Measurements from ENCODE around the gene OBP2A. TPM values are rescaled to one million over a fixed set of nuclear protein-coding genes. Genes with fewer than 3 reads are reported as not detected.
"Not testable (repeated sequence)": the region's sequence is repeated elsewhere in the genome, so short reads cannot be mapped to it uniquely, and the experiment has no call there.

OBP2A gene
- total RNA-seq, 1 experiment from 2014 or later: not detected

DNA sequence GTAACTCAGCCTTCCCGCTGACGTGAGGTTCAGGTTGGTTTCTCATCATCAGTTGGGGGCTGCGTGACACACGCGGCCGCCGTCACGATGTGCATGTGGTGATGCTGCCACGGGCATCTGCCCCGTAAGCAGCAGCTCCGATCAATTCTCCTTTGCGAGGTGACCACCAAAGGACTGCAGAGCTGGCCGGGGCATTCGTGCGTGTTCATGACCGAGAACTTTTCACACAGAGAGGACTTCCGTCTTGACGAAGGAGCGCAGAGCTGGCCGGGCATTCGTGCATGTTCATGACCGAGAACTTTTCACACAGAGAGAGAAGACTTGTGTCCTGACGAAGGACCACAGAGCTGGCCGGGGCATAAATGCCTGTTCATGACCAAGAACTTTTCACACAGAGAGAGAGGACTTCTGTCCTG is 28.5 kb upstream of the OBP2A start:
- H3K27me3 ChIP-seq (ENCODE audit: control insufficient read depth, insufficient read depth, low read length): no peaks in the 10 kb centered on the region
- no peaks in the 10 kb centered on the region for H3K36me3 ChIP-seq (replicated peaks; ENCODE audit: control insufficient read depth, insufficient read depth, low read length)
- H3K4me3 ChIP-seq (ENCODE audit: insufficient read depth, low read depth, low read length): no peak overlapping the region
- DNase-seq: no peak

- H3K36me3 ChIP-seq (replicated peaks; ENCODE audit: control insufficient read depth, insufficient read depth, low read length): no peaks in the 10 kb centered on the region
- H3K4me3 ChIP-seq (ENCODE audit: insufficient read depth, low read depth, low read length): no peak overlapping the region
- DNase-seq: no peak
- no peaks in the 10 kb centered on the region for H3K27me3 ChIP-seq (ENCODE audit: control insufficient read depth, insufficient read depth, low read length)
Measured at GRCh38 chr9:135519179-135519971, 26.6 kb upstream of the OBP2A start.

DNA sequence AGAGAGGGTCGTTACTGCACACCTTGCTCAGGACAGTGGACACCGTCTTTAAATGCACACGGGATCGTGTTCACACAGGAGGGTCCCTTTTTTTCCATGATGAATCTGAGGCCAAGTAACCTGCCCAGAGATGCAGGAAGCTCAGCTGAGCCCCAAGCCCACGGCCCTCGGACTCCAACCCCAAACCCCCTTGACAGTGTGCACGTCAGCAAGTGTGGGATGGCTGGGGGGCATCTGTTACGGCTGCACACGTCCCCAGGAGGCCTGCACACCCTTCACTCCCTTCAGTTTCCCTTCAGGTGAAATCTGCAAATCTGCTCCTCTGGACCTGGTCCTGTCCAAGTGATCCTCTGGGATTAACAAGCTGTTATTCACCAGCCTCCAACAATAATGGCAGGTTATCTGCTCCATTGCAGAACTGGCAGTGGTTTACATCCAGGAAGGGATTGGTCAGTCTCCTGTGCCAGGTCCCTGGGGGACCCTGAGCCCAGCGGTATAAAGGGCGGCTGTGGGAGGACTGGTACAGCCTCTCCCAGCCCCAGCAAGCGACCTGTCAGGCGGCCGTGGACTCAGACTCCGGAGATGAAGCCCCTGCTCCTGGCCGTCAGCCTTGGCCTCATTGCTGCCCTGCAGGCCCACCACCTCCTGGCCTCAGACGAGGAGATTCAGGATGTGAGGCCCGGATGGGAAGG is 24.9 kb upstream of the OBP2A start, which contains the start of gene LCN1:
LCN1 (plus strand) TSS at position 525 of the 692 bp plus-strand sequence; CDS start at position 583, 58 bp downstream.
- no peak for DNase-seq
- Histone ChIP-seq H3K36me3 (replicated peaks; ENCODE audit: control insufficient read depth, insufficient read depth, low read length) (no peaks in the 10 kb centered on the region), H3K27me3 (ENCODE audit: control insufficient read depth, insufficient read depth, low read length) (no peaks in the 10 kb centered on the region), H3K4me3 (ENCODE audit: insufficient read depth, low read depth, low read length) (no peak within 1 kb of the TSS)

GRCh38 chr9:135521608-135522095 is 24.3 kb upstream of the OBP2A start:
- no peaks in the 10 kb centered on the region for H3K27me3 ChIP-seq (ENCODE audit: control insufficient read depth, insufficient read depth, low read length)
- H3K36me3 ChIP-seq (replicated peaks; ENCODE audit: control insufficient read depth, insufficient read depth, low read length): no peaks in the 10 kb centered on the region
- no peak for DNase-seq
- no peak overlapping the region for H3K4me3 ChIP-seq (ENCODE audit: insufficient read depth, low read depth, low read length)

GRCh38 chr9:135522137-135522877 is 23.6 kb upstream of the OBP2A start:
- no peak for DNase-seq
- Histone ChIP-seq H3K36me3 (replicated peaks; ENCODE audit: control insufficient read depth, insufficient read depth, low read length) (no peaks in the 10 kb centered on the region), H3K4me3 (ENCODE audit: insufficient read depth, low read depth, low read length) (no peak overlapping the region), H3K27me3 (ENCODE audit: control insufficient read depth, insufficient read depth, low read length) (no peaks in the 10 kb centered on the region)

DNA sequence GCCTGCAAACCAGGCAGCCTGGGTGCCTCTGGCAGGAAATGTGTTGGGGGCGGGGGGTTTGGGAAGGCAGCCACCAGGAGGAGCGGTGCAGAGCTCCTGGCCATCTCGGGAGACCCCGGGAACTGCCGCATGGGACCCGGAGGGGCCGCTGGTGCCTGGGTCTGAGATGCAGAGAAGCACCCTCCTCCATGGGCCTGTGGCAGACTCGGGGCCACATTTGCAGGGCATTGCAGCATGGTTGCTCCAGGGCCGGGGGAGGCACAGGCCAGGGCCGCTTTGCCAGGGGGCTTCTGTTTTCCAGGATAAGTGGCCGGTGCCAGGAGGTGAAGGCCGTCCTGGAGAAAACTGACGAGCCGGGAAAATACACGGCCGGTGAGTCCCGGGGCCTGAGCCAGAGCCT is 23.0 kb upstream of the OBP2A start:
- no peaks in the 10 kb centered on the region for H3K27me3 ChIP-seq (ENCODE audit: control insufficient read depth, insufficient read depth, low read length)
- no peaks in the 10 kb centered on the region for H3K36me3 ChIP-seq (replicated peaks; ENCODE audit: control insufficient read depth, insufficient read depth, low read length)
- H3K4me3 ChIP-seq (ENCODE audit: insufficient read depth, low read depth, low read length): no peak overlapping the region
- peak; percentile 78 for DNase-seq

DNA sequence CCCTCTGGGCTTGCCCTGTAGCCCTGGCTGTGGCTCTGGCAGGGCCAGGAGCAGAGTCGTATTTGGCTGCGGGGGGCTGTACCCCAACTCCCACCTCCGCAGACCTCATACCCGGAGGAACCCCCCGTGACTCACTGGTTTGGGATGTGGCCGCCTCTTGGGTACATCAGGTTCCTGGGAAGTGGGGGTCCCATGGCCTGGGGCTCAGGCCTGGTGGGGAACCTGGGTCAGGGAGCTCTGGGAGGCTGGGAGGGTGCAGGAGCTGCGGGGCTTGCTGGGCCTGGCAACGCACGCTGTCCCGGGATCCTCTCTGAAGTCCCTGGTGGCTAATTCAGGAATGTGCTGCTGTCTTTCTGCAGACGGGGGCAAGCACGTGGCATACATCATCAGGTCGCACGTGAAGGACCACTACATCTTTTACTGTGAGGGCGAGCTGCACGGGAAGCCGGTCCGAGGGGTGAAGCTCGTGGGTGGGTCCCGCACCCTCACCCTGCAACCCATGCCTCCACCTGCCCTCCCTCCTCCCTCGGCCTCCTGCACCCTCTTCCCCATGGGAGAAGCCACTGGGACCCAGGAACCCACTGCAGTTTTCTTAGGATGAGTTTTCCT is 22.3 kb upstream of the OBP2A start:
- no peak overlapping the region for H3K4me3 ChIP-seq (ENCODE audit: insufficient read depth, low read depth, low read length)
- peak; percentile 69 for DNase-seq
- no peaks in the 10 kb centered on the region for H3K36me3 ChIP-seq (replicated peaks; ENCODE audit: control insufficient read depth, insufficient read depth, low read length)
- no peaks in the 10 kb centered on the region for H3K27me3 ChIP-seq (ENCODE audit: control insufficient read depth, insufficient read depth, low read length)

DNA sequence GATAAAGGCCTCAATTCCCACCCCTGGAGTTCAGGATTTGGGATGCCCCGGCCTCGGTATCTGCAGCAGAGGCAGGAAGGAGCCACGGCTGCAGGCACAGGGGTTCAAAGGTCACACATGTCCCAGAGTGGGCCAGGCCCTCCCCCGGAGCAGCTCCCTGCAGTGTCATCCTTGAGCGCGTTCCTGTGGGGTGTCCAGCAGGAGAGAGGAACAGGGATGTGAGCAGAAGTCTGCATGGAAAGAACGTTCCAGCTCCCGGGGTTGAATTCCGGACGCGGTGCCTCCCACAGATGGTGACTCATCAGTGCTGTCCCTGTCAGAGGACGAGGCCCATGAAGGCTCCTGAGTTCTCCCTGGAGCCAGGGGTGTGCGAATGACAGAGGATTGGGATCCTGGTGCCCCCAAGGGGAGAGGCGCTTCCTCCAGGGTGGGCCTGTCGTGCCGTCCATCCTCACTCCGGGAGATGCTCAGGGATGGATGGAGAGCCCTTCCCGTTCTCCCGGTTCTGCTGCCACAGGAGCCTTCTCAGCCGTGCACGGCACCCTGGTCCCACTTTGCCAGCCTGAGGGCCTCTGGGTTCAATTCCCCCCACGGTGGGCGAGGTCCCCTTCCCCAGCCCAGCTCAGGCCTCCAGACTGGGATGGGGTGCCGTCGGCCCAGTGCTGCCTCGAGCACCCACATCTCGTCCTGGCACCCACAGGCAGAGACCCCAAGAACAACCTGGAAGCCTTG is 21.6 kb upstream of the OBP2A start:
- no peaks in the 10 kb centered on the region for H3K27me3 ChIP-seq (ENCODE audit: control insufficient read depth, insufficient read depth, low read length)
- peak; percentile 29 for DNase-seq
- H3K36me3 ChIP-seq (replicated peaks; ENCODE audit: control insufficient read depth, insufficient read depth, low read length): no peaks in the 10 kb centered on the region
- H3K4me3 ChIP-seq (ENCODE audit: insufficient read depth, low read depth, low read length): no peak overlapping the region

- no peaks in the 10 kb centered on the region for H3K27me3 ChIP-seq (ENCODE audit: control insufficient read depth, insufficient read depth, low read length)
- no peak overlapping the region for H3K4me3 ChIP-seq (ENCODE audit: insufficient read depth, low read depth, low read length)
- peak; percentile 36 for DNase-seq
- no peaks in the 10 kb centered on the region for H3K36me3 ChIP-seq (replicated peaks; ENCODE audit: control insufficient read depth, insufficient read depth, low read length)
Measured at GRCh38 chr9:135525241-135526088, 20.5 kb upstream of the OBP2A start.

GRCh38 chr9:135526089-135526729 is 19.7 kb upstream of the OBP2A start:
- H3K27me3 ChIP-seq (ENCODE audit: control insufficient read depth, insufficient read depth, low read length): no peaks in the 10 kb centered on the region
- no peak overlapping the region for H3K4me3 ChIP-seq (ENCODE audit: insufficient read depth, low read depth, low read length)
- peak; percentile 53 for DNase-seq
- H3K36me3 ChIP-seq (replicated peaks; ENCODE audit: control insufficient read depth, insufficient read depth, low read length): no peaks in the 10 kb centered on the region

DNA sequence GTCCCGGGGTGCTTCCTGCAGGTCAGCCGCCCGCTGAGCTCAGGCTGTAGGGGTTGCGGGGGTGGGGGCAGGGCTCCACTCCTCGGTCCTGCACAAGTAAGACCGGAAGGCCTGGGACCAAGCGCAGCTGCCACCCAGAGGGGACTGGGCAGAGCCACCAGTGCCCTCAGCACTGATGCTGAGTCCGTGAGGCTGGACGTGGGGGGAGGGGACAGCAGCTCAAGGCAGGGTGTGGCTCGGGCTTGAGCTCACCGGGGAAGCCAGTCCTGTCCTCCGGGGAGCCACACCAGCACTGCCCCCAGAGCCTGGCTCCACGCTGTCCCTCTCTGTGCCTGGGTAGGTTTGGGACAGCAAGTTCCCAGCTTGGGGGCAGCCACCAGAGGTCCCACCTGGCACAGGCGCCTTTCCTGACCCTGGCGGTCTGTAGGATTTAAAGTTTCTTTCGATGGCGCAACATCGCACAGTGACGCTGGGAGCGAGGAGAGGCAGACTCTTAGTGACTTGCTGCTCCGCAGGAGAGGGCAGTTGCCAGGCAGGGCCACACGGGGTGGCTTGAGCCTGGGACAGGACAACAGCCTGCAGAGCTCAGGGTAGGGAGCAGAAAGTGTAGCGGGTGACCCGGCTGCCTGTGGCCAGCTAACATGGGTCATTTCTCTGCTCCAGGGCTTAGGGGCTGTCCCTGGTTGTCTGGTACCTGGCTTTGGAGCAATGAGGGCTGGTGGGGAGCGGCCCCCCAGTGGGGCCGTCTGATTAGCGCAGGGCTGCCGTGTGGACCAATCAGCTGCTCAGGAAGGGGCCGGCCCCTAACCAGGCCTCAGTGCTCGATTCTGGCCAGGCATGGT is 19.0 kb upstream of the OBP2A start:
- peak; percentile 70 for DNase-seq
- H3K27me3 ChIP-seq (ENCODE audit: control insufficient read depth, insufficient read depth, low read length): no peaks in the 10 kb centered on the region
- no peaks in the 10 kb centered on the region for H3K36me3 ChIP-seq (replicated peaks; ENCODE audit: control insufficient read depth, insufficient read depth, low read length)
- no peak overlapping the region for H3K4me3 ChIP-seq (ENCODE audit: insufficient read depth, low read depth, low read length)

DNA sequence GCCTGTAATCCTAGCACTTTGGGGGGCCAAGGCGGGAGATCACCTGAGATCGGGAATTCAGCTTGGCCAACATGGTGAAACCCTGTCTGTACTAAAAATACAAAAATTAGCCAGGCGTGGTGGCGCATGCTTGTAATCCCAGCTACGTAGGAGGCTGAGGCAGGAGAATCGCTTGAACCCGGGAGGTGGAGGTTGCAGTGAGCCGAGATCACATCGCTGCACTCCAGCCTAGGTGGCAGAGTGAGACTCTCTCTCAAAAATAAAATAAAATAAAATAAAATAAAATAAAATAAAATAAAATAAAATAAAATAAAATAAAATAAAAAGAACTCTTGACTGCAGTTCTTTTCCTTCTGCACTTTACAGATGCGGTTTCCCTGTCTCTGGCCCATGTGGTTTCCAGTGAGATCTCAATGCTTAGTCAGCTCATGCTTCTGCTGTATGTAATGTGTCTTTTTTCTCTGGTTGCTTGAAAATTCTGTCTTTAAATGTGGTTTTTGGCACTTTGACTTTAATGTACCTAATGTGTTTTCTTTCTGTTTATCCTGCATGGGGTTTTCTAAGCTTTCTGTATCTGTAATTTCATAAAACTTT is 17.0 kb upstream of the OBP2A start:
- H3K36me3 ChIP-seq (replicated peaks; ENCODE audit: control insufficient read depth, insufficient read depth, low read length); H3K4me3 ChIP-seq (ENCODE audit: insufficient read depth, low read depth, low read length); DNase-seq; H3K27me3 ChIP-seq (ENCODE audit: control insufficient read depth, insufficient read depth, low read length): not testable (repeated sequence)

All from H7 (cell line).